HG03135 (cell line): ENCODE data around the gene KCNMA1.

Experiments
- ATAC-seq: cut with Tn5 transposase; IDR thresholded peaks from one replicate; pipeline ENCODE4 v1.9.1; 2021; ENCODE audit warnings: mild to moderate bottlenecking, moderate library complexity; ENCODE audit not compliant: unreplicated experiment

KCNMA1 gene

GRCh38 chr10:77459905-77460304 is 177.7 kb downstream of the KCNMA1 start:
- ATAC-seq = no peak

GRCh38 chr10:77458986-77459590 is 178.5 kb downstream of the KCNMA1 start:
- no peak for ATAC-seq

- no peak for ATAC-seq
Measured at GRCh38 chr10:77457721-77458120, 179.9 kb downstream of the KCNMA1 start.

GRCh38 chr10:77457266-77457665 is 180.3 kb downstream of the KCNMA1 start:
- no peak for ATAC-seq

GRCh38 chr10:77456414-77456813 is 181.2 kb downstream of the KCNMA1 start:
- no peak for ATAC-seq

GRCh38 chr10:77455561-77455960 is 182.0 kb downstream of the KCNMA1 start:
- no peak for ATAC-seq

GRCh38 chr10:77452952-77453564 is 184.6 kb downstream of the KCNMA1 start:
- no peak for ATAC-seq

GRCh38 chr10:77451886-77452285 is 185.7 kb downstream of the KCNMA1 start:
- no peak for ATAC-seq

- no peak for ATAC-seq
Measured at GRCh38 chr10:77448226-77448625, 189.4 kb downstream of the KCNMA1 start.

- ATAC-seq = no peak
Measured at GRCh38 chr10:77446700-77447099, 190.9 kb downstream of the KCNMA1 start.

- no peak for ATAC-seq
Measured at GRCh38 chr10:77445547-77445946, 192.1 kb downstream of the KCNMA1 start.

GRCh38 chr10:77444041-77444440 is 193.6 kb downstream of the KCNMA1 start:
- ATAC-seq = no peak

- ATAC-seq = no peak
Measured at GRCh38 chr10:77442699-77443189, 194.9 kb downstream of the KCNMA1 start.

- no peak for ATAC-seq
Measured at GRCh38 chr10:77441353-77442166, 196.0 kb downstream of the KCNMA1 start.

GRCh38 chr10:77436257-77436975 is 201.2 kb downstream of the KCNMA1 start:
- no peak for ATAC-seq

- ATAC-seq = no peak
Measured at GRCh38 chr10:77433546-77433945, 204.1 kb downstream of the KCNMA1 start.

GRCh38 chr10:77431980-77432797 is 205.4 kb downstream of the KCNMA1 start:
- no peak for ATAC-seq

GRCh38 chr10:77431209-77431611 is 206.4 kb downstream of the KCNMA1 start:
- no peak for ATAC-seq

GRCh38 chr10:77430530-77430929 is 207.1 kb downstream of the KCNMA1 start:
- no peak for ATAC-seq

GRCh38 chr10:77428691-77429395 is 208.8 kb downstream of the KCNMA1 start:
- no peak for ATAC-seq
